Measurements from ENCODE around the gene WDR54.
"Not testable (repeated sequence)": the region's sequence is repeated elsewhere in the genome, so short reads cannot be mapped to it uniquely, and the experiment has no call there.

Gene WDR54

GRCh38 chr2:74407682-74408081 is 13.8 kb upstream of the WDR54 start:
- DNase-seq = no peak

GRCh38 chr2:74413001-74413698 is 8.4 kb upstream of the WDR54 start:
- DNase-seq = no peak

GRCh38 chr2:74414441-74414840 is 7.1 kb upstream of the WDR54 start:
- DNase-seq = no peak

GRCh38 chr2:74414881-74415761 is 6.4 kb upstream of the WDR54 start:
- no peak for DNase-seq

GRCh38 chr2:74415762-74416395 is 5.7 kb upstream of the WDR54 start:
- DNase-seq = no peak

GRCh38 chr2:74416778-74417177 is 4.8 kb upstream of the WDR54 start:
- DNase-seq = no peak

GRCh38 chr2:74417197-74417596 is 4.3 kb upstream of the WDR54 start:
- DNase-seq = no peak

- no peak for DNase-seq
Observed at GRCh38 chr2:74417763-74418162, 3.8 kb upstream of the WDR54 start.

- DNase-seq = no peak
Observed at GRCh38 chr2:74418312-74418711, 3.2 kb upstream of the WDR54 start.

GRCh38 chr2:74419345-74419744 is 2.2 kb upstream of the WDR54 start:
- DNase-seq = no peak

GRCh38 chr2:74420006-74420405 is 1.5 kb upstream of the WDR54 start:
- no peak for DNase-seq

- not testable (repeated sequence) for DNase-seq
Observed at GRCh38 chr2:74420443-74421103, 957 bp upstream of the WDR54 start.

- no peak for DNase-seq
Observed at GRCh38 chr2:74423231-74424095, 1.9 kb downstream of the WDR54 start.

- DNase-seq = no peak
Observed at GRCh38 chr2:74424139-74424992, 2.8 kb downstream of the WDR54 start.

- no peak for DNase-seq
Observed at GRCh38 chr2:74424995-74425406, 3.5 kb downstream of the WDR54 start.

GRCh38 chr2:74425523-74425922 is 4.0 kb downstream of the WDR54 start:
- no peak for DNase-seq

GRCh38 chr2:74426181-74426758 is 4.7 kb downstream of the WDR54 start:
- no peak for DNase-seq

- DNase-seq = no peak
Observed at GRCh38 chr2:74427551-74427950, 6.0 kb downstream of the WDR54 start.

GRCh38 chr2:74428675-74429074 is 7.1 kb downstream of the WDR54 start:
- DNase-seq = no peak

Measured in fibroblast of skin of abdomen (primary cell).